Hepatocyte (in vitro differentiated cells): Measurements from ENCODE around the gene OGFOD2. TPM values are rescaled to one million over a fixed set of nuclear protein-coding genes. Genes with fewer than 3 reads are reported as not detected.

Experiments
- DNase-seq: peaks from one replicate; pipeline ENCODE4 v3.0.0-alpha.2; 2016; ENCODE audit warnings: low spot score
- H2AFZ ChIP-seq: fragments of 200-600 bp; sonication (generic); 2 replicates; pipeline ENCODE4 v1.6.0; 2016; ENCODE audit warnings: antibody characterized with exemption, mild to moderate bottlenecking
- H3K27ac ChIP-seq: fragments of 200-600 bp; sonication (generic); 2 replicates; pipeline ENCODE4 v1.5.1; 2016; ENCODE audit warnings: mild to moderate bottlenecking
- H3K27me3 ChIP-seq: fragments of 200-600 bp; sonication (generic); 2 replicates; pipeline ENCODE4 v1.6.1; 2016
- H3K36me3 ChIP-seq: fragments of 200-600 bp; sonication (generic); replicated peaks from 2 replicates; pipeline ENCODE4 v1.5.1; 2016; ENCODE audit warnings: low read depth; ENCODE audit not compliant: insufficient read depth
- H3K4me1 ChIP-seq: fragments of 200-600 bp; sonication (generic); 2 replicates; pipeline ENCODE4 v1.5.1; 2016; ENCODE audit warnings: mild to moderate bottlenecking, moderate library complexity; ENCODE audit not compliant: insufficient read depth
- H3K4me2 ChIP-seq: fragments of 200-600 bp; sonication (generic); 2 replicates; pipeline ENCODE4 v1.6.0; 2016
- H3K4me3 ChIP-seq: fragments of 200-600 bp; sonication (generic); 2 replicates; pipeline ENCODE4 v1.5.1; 2016; ENCODE audit warnings: mild to moderate bottlenecking
- H3K79me2 ChIP-seq: fragments of 200-600 bp; sonication (generic); 2 replicates; pipeline ENCODE4 v1.6.0; 2017; ENCODE audit warnings: mild to moderate bottlenecking
- H3K9me2 ChIP-seq: fragments of 200-600 bp; sonication (generic); replicated peaks from 2 replicates; pipeline ENCODE4 v1.6.0; 2017; ENCODE audit warnings: mild to moderate bottlenecking; ENCODE audit not compliant: insufficient read depth
- H3K9me3 ChIP-seq: fragments of 200-600 bp; sonication (generic); 2 replicates; pipeline ENCODE4 v1.5.1; 2016; ENCODE audit warnings: low read depth, mild to moderate bottlenecking
- H4K20me1 ChIP-seq: fragments of 200-600 bp; sonication (generic); 2 replicates; pipeline ENCODE4 v1.6.0; 2016; ENCODE audit warnings: mild to moderate bottlenecking; ENCODE audit not compliant: insufficient read depth, poor library complexity, severe bottlenecking
- CTCF ChIP-seq: fragments of 200-600 bp; sonication (generic); IDR thresholded peaks from 2 replicates; pipeline ENCODE4 v1.5.1; 2016; ENCODE audit warnings: antibody characterized with exemption, mild to moderate bottlenecking; ENCODE audit not compliant: poor library complexity
- EZH2 ChIP-seq: fragments of 200-600 bp; sonication (generic); IDR thresholded peaks from 2 replicates; pipeline ENCODE4 v1.6.1; 2016; ENCODE audit warnings: antibody characterized with exemption, mild to moderate bottlenecking, borderline replicate concordance
- EZH2phosphoT487 ChIP-seq: fragments of 200-600 bp; sonication (generic); IDR thresholded peaks from one replicate; pipeline ENCODE4 v1.6.1; 2018; ENCODE audit warnings: antibody characterized with exemption, mild to moderate bottlenecking, low read depth, moderate library complexity; ENCODE audit not compliant: unreplicated experiment, severe bottlenecking
- WGBS: methylation state at CpG from one replicate; pipeline ENCODE4 v1.1.6; 2016; ENCODE audit warnings: low lambda C conversion rate; ENCODE audit errors: missing lambda C conversion rate; 5-methylcytosine and 5-hydroxymethylcytosine counted together
- polyA plus RNA-seq: library from polyadenylated mRNA; unstranded; fragments of >200 nt; fragmentation: Nextera tagmentation; extraction: Ambion mirVana; gene quantifications from 2 replicates; pipeline ENCODE4 v1.2.1, GENCODE V29; 2016
- total RNA-seq: library from RNA; depleted of rRNA; stranded (reverse); fragments of >200 nt; gene quantifications from 2 replicates; pipeline ENCODE4 v1.2.3, GENCODE V29; 2014

OGFOD2 gene
- total and polyA plus RNA-seq, 2 experiments from 2014 or later: 11.4 to 26.5 TPM

GRCh38 chr12:122946690-122947341 is 28.2 kb upstream of the OGFOD2 start:
- H3K36me3 ChIP-seq: no peaks in the 10 kb centered on the region
- peak overlapping the region; percentile 84 for H3K27ac ChIP-seq
- peaks cover 6% of the 10 kb centered on the region for H3K4me1 ChIP-seq
- no peak overlapping the region for H2AFZ ChIP-seq
- H3K79me2 ChIP-seq: no peaks in the 10 kb centered on the region
- H3K4me3 ChIP-seq: no peak overlapping the region
- no peaks in the 10 kb centered on the region for H3K9me3 ChIP-seq
- no peaks in the 10 kb centered on the region for H4K20me1 ChIP-seq
- H3K9me2 ChIP-seq: no peaks in the 10 kb centered on the region
- H3K27me3 ChIP-seq: no peaks in the 10 kb centered on the region
- DNase-seq: peak; percentile 90
- WGBS: 62% methylated on average over 10 of the region's 10 CpGs
- H3K4me2 ChIP-seq: no peak overlapping the region
- TF ChIP-seq CTCF (peak; percentile 34), EZH2 (no peak), EZH2phosphoT487 (no peak)

GRCh38 chr12:122947352-122947792 is 27.7 kb upstream of the OGFOD2 start:
- H3K4me1 ChIP-seq: peaks cover 6% of the 10 kb centered on the region
- no peak overlapping the region for H3K4me3 ChIP-seq
- DNase-seq: no peak
- H3K27ac ChIP-seq: peak overlapping the region; percentile 84
- H3K9me3 ChIP-seq: no peaks in the 10 kb centered on the region
- WGBS: 94% methylated on average over 12 of the region's 15 CpGs
- no peaks in the 10 kb centered on the region for H3K27me3 ChIP-seq
- TF ChIP-seq EZH2: no peak
- TF ChIP-seq EZH2phosphoT487: no peak
- TF ChIP-seq CTCF: no peak
- no peaks in the 10 kb centered on the region for H3K79me2 ChIP-seq
- no peak overlapping the region for H2AFZ ChIP-seq
- no peaks in the 10 kb centered on the region for H3K9me2 ChIP-seq
- no peak overlapping the region for H3K4me2 ChIP-seq
- no peaks in the 10 kb centered on the region for H3K36me3 ChIP-seq
- H4K20me1 ChIP-seq: no peaks in the 10 kb centered on the region

- H3K36me3 ChIP-seq: no peaks in the 10 kb centered on the region
- H2AFZ ChIP-seq: no peak overlapping the region
- no peak overlapping the region for H3K27ac ChIP-seq
- H3K27me3 ChIP-seq: no peaks in the 10 kb centered on the region
- DNase-seq: no peak
- 86% methylated on average over 13 of the region's 14 CpGs for WGBS
- H3K4me2 ChIP-seq: no peak overlapping the region
- peaks cover 6% of the 10 kb centered on the region for H3K4me1 ChIP-seq
- H3K9me2 ChIP-seq: no peaks in the 10 kb centered on the region
- H3K79me2 ChIP-seq: no peaks in the 10 kb centered on the region
- no peak overlapping the region for H3K4me3 ChIP-seq
- H3K9me3 ChIP-seq: no peaks in the 10 kb centered on the region
- TF ChIP-seq EZH2: no peak
- TF ChIP-seq CTCF: no peak
- no peak for TF ChIP-seq EZH2phosphoT487
- no peaks in the 10 kb centered on the region for H4K20me1 ChIP-seq
Measured at GRCh38 chr12:122948605-122949004, 26.4 kb upstream of the OGFOD2 start.

GRCh38 chr12:122949405-122949804 is 25.6 kb upstream of the OGFOD2 start:
- Histone ChIP-seq H2AFZ (no peak overlapping the region), H3K4me2 (no peak overlapping the region), H3K27ac (no peak overlapping the region), H3K4me1 (peaks cover 6% of the 10 kb centered on the region), H3K9me2 (no peaks in the 10 kb centered on the region), H3K36me3 (no peaks in the 10 kb centered on the region), H3K9me3 (no peaks in the 10 kb centered on the region), H3K79me2 (no peaks in the 10 kb centered on the region), H3K4me3 (no peak overlapping the region), H3K27me3 (no peaks in the 10 kb centered on the region), H4K20me1 (no peaks in the 10 kb centered on the region)
- no peak for DNase-seq
- WGBS: 92% methylated on average over 8 of the region's 8 CpGs
- no peak for TF ChIP-seq EZH2phosphoT487
- no peak for TF ChIP-seq EZH2
- no peak for TF ChIP-seq CTCF
